ENCODE results near the gene DDAH2. TPM values are rescaled to one million over a fixed set of nuclear protein-coding genes. Genes with fewer than 3 reads are reported as not detected.

DDAH2 gene
- total RNA-seq, 3 donors from 2014 or later (not counting 1 experiment from before 2014, with no cell fraction given): 22.3 to 36.1 (median 24.6) TPM

DNA sequence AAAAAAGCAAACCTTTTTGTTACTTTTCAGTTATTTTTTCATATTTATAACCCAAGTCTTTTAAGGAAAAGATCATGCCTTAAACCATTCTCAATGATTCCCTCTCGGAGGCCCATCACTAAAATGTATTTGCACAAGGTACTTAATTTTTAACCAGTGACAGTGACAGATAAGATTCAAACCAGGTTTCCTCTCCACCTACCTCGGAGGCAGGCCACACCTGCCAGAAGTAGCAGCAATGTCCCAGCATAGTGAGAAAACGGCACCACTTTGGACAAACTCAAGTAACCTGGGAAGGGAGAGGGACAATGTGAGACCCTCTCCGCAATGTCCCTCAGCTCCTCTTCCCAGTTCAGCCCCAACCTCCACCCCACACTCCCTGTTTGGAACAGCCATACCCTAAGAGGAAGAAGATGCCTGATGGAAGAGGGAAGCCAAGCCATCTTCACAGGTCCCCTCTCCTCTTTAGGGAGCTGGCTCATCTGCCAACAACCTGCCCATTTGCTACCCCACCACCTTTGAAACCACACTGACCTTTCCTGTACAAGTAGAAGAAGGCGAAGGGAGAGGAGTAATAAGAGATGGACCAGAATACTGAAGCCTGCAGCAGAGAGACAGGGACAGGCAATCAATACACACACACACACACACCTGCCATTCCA, 28.2 kb downstream of the DDAH2 start:
- no peaks in the 10 kb centered on the region for H3K27me3 ChIP-seq (ENCODE audit: control insufficient read depth, insufficient read depth, low read length)
- no peak overlapping the region for H3K4me3 ChIP-seq (ENCODE audit: low read length)
- peak overlapping the region; percentile 99 for H3K4me3 Mint-ChIP-seq
- peaks cover 28% of the 10 kb centered on the region for H3K4me1 ChIP-seq (ENCODE audit: control insufficient read depth, insufficient read depth, low read length)
- ATAC-seq (no peak), DNase-seq (no peak)
- H3K9me3 ChIP-seq (ENCODE audit: control insufficient read depth, insufficient read depth, low read length): no peaks in the 10 kb centered on the region
- no peaks in the 10 kb centered on the region for H3K9me3 Mint-ChIP-seq
- H3K36me3 ChIP-seq (ENCODE audit: control insufficient read depth, insufficient read depth, low read length): peaks cover 27% of the 10 kb centered on the region
- H3K27me3 Mint-ChIP-seq (ENCODE audit: low read depth in 2 of 2): no peaks in the 10 kb centered on the region
- peaks cover 24 to 37% of the 10 kb centered on the region in 2 donors for H3K4me1 Mint-ChIP-seq
- H3K27ac ChIP-seq (ENCODE audit: low read length): no peak overlapping the region
- peak overlapping the region; percentile 96 to 98 for H3K27ac Mint-ChIP-seq
- intact Hi-C loops (cut with micrococcal nuclease): loop anchor here (5.0 kb wide), 1 partner anchor 49 kb away; the partner anchor contains the start of gene BAG6
- 86% methylated on average over 3 of the region's 5 CpGs for WGBS (ENCODE audit: insufficient coverage)
- no peaks in the 10 kb centered on the region for H3K36me3 Mint-ChIP-seq
- TF ChIP-seq, protein P1, sequence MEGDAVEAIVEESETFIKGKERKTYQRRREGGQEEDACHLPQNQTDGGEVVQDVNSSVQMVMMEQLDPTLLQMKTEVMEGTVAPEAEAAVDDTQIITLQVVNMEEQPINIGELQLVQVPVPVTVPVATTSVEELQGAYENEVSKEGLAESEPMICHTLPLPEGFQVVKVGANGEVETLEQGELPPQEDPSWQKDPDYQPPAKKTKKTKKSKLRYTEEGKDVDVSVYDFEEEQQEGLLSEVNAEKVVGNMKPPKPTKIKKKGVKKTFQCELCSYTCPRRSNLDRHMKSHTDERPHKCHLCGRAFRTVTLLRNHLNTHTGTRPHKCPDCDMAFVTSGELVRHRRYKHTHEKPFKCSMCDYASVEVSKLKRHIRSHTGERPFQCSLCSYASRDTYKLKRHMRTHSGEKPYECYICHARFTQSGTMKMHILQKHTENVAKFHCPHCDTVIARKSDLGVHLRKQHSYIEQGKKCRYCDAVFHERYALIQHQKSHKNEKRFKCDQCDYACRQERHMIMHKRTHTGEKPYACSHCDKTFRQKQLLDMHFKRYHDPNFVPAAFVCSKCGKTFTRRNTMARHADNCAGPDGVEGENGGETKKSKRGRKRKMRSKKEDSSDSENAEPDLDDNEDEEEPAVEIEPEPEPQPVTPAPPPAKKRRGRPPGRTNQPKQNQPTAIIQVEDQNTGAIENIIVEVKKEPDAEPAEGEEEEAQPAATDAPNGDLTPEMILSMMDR (IDR thresholded peaks at IDR 0.05): no peak

DNA sequence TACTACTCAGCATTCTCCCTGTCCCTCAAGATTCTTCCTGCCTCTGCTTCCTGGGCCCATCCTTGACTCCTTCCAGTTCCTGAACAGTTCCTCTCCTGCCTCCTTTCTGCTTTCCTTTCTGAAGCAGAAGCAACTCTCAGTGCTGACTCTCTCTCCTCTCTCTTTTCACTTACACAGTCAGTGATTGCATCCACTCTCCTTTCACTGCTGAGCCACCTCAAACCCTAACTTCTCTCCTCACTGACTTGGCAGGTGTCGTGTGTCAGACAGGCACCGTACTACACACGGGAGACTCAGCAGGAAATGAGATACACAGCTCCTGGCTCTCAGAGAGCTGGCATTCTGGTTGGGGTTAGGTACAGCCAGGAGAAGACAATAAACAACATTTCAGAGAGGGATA, 31.5 kb downstream of the DDAH2 start:
- DNase-seq: no peak
- Histone ChIP-seq H3K27ac (ENCODE audit: low read length) (no peak overlapping the region), H3K27me3 (ENCODE audit: control insufficient read depth, insufficient read depth, low read length) (no peaks in the 10 kb centered on the region), H3K9me3 (ENCODE audit: control insufficient read depth, insufficient read depth, low read length) (no peaks in the 10 kb centered on the region), H3K4me1 (ENCODE audit: control insufficient read depth, insufficient read depth, low read length) (peaks cover 19% of the 10 kb centered on the region), H3K36me3 (ENCODE audit: control insufficient read depth, insufficient read depth, low read length) (peaks cover 51% of the 10 kb centered on the region), H3K4me3 (ENCODE audit: low read length) (no peak overlapping the region)
- peak overlapping the region; percentile 6 to 34 for H3K27ac Mint-ChIP-seq
- no peak overlapping the region for H3K4me3 Mint-ChIP-seq
- H3K4me1 Mint-ChIP-seq: peaks cover 15 to 30% of the 10 kb centered on the region in 2 donors
- TF ChIP-seq, protein P1 (IDR thresholded peaks at IDR 0.05): no peak
- H3K27me3 Mint-ChIP-seq (ENCODE audit: low read depth in 2 of 2): no peaks in the 10 kb centered on the region
- intact Hi-C loops (cut with micrococcal nuclease): no loop called here
- 69% methylated on average over 3 of the region's 3 CpGs for WGBS (ENCODE audit: insufficient coverage)
- no peak for ATAC-seq
- no peaks in the 10 kb centered on the region for H3K9me3 Mint-ChIP-seq
- no peaks in the 10 kb centered on the region for H3K36me3 Mint-ChIP-seq

DNA sequence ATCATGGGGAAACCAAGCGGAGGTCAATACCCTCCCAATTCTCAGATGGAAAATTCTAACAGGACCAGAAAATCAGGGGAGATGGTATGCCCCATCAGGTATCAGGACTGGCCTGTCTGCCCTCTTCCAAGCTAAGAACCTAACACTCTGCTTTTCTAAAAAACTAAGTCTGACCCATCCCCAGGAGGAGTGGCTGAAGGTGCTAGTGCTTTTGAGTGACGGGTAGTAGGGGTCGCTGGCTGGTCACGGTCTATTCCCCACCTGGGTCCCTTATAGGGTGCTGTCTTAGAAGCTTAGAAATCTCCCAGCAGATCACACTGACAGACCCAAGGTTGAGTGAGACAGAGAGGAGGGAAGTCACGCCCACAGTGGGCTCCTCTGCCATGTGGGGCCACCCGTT, 35.6 kb downstream of the DDAH2 start:
- Mint-ChIP-seq H3K4me3 (no peak overlapping the region), H3K4me1 (peaks cover 0 to 15% of the 10 kb centered on the region in 2 donors), H3K9me3 (no peaks in the 10 kb centered on the region), H3K27ac (no peak overlapping the region), H3K27me3 (ENCODE audit: low read depth in 2 of 2) (no peaks in the 10 kb centered on the region), H3K36me3 (no peaks in the 10 kb centered on the region)
- no peaks in the 10 kb centered on the region for H3K9me3 ChIP-seq (ENCODE audit: control insufficient read depth, insufficient read depth, low read length)
- ATAC-seq (no peak), DNase-seq (no peak)
- H3K27ac ChIP-seq (ENCODE audit: low read length): no peak overlapping the region
- H3K4me3 ChIP-seq (ENCODE audit: low read length): no peak overlapping the region
- H3K36me3 ChIP-seq (ENCODE audit: control insufficient read depth, insufficient read depth, low read length): peaks cover 73% of the 10 kb centered on the region
- intact Hi-C loops (cut with micrococcal nuclease): no loop called here
- TF ChIP-seq, protein P1 (IDR thresholded peaks at IDR 0.05): no peak
- 87% methylated on average over 6 of the region's 6 CpGs for WGBS (ENCODE audit: insufficient coverage)
- H3K27me3 ChIP-seq (ENCODE audit: control insufficient read depth, insufficient read depth, low read length): no peaks in the 10 kb centered on the region
- no peaks in the 10 kb centered on the region for H3K4me1 ChIP-seq (ENCODE audit: control insufficient read depth, insufficient read depth, low read length)

DNA sequence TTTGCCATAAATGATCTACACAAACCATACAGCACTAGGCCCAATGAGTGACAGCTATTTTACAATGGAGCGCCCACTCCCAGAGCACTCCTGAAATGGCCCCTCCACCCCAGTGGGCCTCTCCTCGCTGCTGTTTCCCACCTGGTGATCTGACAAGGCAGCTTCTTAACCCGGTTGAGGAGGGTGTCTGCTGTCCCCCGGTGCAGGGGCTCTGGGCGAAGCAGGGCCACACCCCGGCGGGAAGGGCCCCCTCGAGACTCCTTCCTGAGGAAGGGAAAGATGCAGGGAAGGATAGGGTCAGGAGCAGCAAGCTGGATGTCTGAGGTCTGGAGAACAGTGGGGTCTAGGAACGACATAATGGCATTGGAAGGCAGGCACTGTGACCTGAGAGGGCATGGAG, 36.2 kb downstream of the DDAH2 start:
- TF ChIP-seq, protein P1 (IDR thresholded peaks at IDR 0.05): no peak
- H3K27me3 Mint-ChIP-seq (ENCODE audit: low read depth in 2 of 2): no peaks in the 10 kb centered on the region
- DNase-seq (no peak), ATAC-seq (no peak)
- 95% methylated on average over 9 of the region's 9 CpGs for WGBS (ENCODE audit: insufficient coverage)
- H3K9me3 Mint-ChIP-seq: no peaks in the 10 kb centered on the region
- peaks cover 79% of the 10 kb centered on the region for H3K36me3 ChIP-seq (ENCODE audit: control insufficient read depth, insufficient read depth, low read length)
- H3K36me3 Mint-ChIP-seq: no peaks in the 10 kb centered on the region
- intact Hi-C loops (cut with micrococcal nuclease): no loop called here
- no peaks in the 10 kb centered on the region for H3K9me3 ChIP-seq (ENCODE audit: control insufficient read depth, insufficient read depth, low read length)
- H3K27me3 ChIP-seq (ENCODE audit: control insufficient read depth, insufficient read depth, low read length): no peaks in the 10 kb centered on the region
- no peak overlapping the region for H3K4me3 Mint-ChIP-seq
- peaks cover 0 to 16% of the 10 kb centered on the region in 2 donors for H3K4me1 Mint-ChIP-seq
- no peaks in the 10 kb centered on the region for H3K4me1 ChIP-seq (ENCODE audit: control insufficient read depth, insufficient read depth, low read length)
- H3K27ac ChIP-seq (ENCODE audit: low read length): no peak overlapping the region
- H3K4me3 ChIP-seq (ENCODE audit: low read length): no peak overlapping the region
- H3K27ac Mint-ChIP-seq: no peak overlapping the region

Data from natural killer cell (primary cell).